Loucy (cell line): Measurements from ENCODE around the gene KLRC4.

Source experiments
- EZH2phosphoT487 ChIP-seq: fragments of 200-600 bp; IDR thresholded peaks from 2 replicates; pipeline ENCODE4 v1.6.1; 2018; ENCODE audit warnings: antibody characterized with exemption, mild to moderate bottlenecking, moderate library complexity, borderline replicate concordance
- TF ChIP-seq, protein P1 (sequence below): fragments of 200-600 bp; sonication (generic); conservative IDR thresholded peaks from 2 replicates; pipeline ENCODE4 v1.5.1; 2014; ENCODE audit warnings: mild to moderate bottlenecking, antibody characterized with exemption, low read length

DNA sequence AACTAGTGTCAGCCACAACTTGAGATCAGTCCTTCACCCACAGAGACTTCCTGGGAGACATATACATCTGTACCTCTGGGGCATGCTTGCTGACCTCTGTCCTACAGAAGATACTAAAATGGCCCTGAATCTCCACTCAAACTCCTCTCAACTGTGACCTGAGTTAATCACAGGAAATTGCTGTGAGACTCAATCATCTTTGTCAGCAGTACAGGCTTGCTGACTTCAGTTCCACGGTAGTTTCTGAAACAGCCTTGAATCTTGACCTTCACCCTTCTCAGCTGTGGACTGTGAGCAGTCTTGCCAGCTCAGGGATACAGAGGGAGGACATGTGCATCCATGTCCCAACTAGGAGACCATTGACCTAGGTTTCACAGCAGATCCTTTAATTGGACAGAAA, 45.0 kb upstream of the KLRC4 start:
- TF ChIP-seq, protein P1, sequence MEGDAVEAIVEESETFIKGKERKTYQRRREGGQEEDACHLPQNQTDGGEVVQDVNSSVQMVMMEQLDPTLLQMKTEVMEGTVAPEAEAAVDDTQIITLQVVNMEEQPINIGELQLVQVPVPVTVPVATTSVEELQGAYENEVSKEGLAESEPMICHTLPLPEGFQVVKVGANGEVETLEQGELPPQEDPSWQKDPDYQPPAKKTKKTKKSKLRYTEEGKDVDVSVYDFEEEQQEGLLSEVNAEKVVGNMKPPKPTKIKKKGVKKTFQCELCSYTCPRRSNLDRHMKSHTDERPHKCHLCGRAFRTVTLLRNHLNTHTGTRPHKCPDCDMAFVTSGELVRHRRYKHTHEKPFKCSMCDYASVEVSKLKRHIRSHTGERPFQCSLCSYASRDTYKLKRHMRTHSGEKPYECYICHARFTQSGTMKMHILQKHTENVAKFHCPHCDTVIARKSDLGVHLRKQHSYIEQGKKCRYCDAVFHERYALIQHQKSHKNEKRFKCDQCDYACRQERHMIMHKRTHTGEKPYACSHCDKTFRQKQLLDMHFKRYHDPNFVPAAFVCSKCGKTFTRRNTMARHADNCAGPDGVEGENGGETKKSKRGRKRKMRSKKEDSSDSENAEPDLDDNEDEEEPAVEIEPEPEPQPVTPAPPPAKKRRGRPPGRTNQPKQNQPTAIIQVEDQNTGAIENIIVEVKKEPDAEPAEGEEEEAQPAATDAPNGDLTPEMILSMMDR: no peak
- no peak for TF ChIP-seq EZH2phosphoT487
